ENCODE measurements around the gene ZNF521.

DNA sequence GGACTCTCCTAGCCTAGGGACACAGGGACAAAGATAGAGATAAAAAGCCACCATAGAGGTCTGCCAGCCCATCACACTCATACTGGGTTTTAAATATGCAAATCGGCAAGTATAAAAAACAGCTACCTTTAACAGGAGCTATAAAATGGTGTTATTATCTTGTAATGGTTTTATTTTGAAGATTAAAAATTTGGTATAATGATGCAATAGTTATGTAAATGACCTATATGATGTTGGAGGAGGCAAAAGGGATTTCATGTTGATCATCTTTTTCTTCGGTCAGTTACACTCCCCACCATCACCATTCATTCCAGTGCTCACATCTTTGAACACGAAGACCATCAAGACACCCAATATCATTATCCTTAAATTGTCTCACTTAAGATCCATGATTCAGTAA, 11.2 kb downstream of the ZNF521 start:
- TF ChIP-seq PPARA (CRISPR knock-in tag; IDR thresholded peaks at IDR 0.05; ENCODE audit: borderline replicate concordance) (no peak), TCF4 (CRISPR knock-in tag; IDR thresholded peaks at IDR 0.05; ENCODE audit: borderline replicate concordance) (no peak), GLIS3 (CRISPR knock-in tag; IDR thresholded peaks at IDR 0.05) (no peak), OSR1 (CRISPR knock-in tag; IDR thresholded peaks at IDR 0.05) (no peak), PATZ1 (CRISPR knock-in tag; IDR thresholded peaks at IDR 0.05; ENCODE audit: borderline replicate concordance) (no peak), ZFP30 (CRISPR knock-in tag; IDR thresholded peaks at IDR 0.05) (no peak)

Data from SK-N-SH treated with all-trans-retinoic acid at 6 μM for 48 hours (cell line).